Activated effector memory CD4-positive, alpha-beta T cell treated with Interleukin-2 at 50 U/mL for 16 hours (primary cell): ENCODE measurements around the gene MGAT5B.

Experiments used
- DNase-seq: peaks from one replicate; pipeline ENCODE4 v3.0.0-alpha.2; 2020

Gene MGAT5B

DNA sequence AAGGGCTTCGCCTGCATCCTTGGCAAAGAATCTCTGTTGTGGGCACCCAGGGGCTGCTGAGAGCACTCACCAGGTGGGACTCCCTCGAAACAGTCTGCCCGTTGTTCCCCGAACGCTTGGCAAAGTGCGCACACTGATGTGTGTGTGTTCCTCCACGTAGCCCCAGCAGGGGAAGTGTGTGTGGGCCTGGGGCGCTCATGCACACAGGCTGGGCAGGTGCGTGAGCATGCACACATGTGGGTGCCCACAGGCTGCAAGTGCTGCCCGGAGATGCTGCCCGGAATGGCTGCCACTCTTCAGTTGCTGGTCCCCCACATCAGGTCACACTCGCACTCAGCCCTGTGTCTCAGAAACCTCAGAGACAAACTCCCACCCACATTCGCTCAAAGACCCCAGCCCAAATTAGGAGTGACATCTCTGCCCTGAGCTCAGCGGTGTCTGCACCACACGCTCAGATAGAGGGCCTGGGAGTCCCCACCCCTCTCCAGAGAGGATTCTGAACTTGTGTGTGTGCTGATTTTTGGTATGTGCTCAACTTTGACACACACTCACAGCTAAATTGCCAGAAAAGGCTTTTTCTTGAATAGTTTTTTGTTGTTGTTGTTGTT is 119.4 kb downstream of the MGAT5B start:
- no peak for DNase-seq

DNA sequence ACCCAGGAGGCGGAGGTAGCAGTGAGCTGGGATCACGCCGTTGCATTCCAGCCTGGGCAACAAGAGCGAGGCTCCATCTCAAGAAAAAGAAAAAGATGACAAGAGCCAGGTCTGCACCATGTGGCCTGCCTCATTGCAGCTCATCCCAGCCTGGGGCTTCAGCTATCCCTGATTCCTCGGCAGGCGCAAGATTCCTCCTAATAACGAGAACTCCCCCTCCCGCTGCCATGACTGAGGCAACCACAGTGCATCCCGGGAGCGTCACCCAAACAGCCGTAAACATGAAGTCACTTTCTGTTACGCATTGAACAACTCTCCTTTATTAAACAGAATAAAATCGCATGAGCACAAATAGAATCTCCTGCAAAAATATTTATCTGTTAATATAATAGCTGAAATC is 120.6 kb downstream of the MGAT5B start:
- no peak for DNase-seq

DNA sequence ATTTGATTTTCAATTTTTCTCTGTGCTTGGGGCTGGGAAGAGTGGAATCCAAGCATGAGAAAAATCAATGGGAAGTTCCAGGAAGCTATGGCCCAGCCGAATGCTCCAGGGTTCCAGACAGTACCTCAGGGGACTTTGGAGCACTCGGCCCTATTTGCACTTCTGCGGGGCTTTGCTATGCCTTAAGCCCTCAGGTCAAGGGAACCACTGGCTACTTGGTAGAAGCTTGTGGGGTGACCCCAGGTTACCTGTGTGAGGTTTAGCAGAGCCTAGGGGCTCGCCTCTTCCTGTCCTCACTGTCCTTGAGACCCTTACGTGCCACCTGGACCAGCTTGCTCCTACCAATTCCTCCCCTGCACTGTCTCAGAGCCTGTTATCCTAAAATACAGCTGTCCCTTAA is 121.3 kb downstream of the MGAT5B start:
- DNase-seq: no peak

DNA sequence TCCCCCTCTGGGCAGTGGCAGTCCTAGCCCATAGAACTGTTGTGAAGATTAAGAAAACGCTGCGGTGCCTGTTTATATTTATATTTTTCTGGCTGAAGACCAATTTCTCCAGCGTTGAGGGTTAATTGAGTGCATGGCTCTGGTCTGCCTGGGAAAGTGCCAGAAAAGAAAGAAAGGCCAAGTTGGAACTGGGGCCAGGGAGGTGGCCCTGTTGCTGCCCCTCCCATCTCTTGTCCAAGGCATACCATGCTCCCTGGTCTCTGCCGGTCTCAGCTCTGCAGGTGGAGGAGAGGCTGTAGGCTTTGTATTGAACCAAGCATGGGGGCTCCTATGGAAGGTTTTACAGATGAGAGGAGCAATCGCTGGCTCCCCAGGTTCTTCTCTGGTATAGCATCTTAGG is 124.7 kb downstream of the MGAT5B start:
- no peak for DNase-seq

DNA sequence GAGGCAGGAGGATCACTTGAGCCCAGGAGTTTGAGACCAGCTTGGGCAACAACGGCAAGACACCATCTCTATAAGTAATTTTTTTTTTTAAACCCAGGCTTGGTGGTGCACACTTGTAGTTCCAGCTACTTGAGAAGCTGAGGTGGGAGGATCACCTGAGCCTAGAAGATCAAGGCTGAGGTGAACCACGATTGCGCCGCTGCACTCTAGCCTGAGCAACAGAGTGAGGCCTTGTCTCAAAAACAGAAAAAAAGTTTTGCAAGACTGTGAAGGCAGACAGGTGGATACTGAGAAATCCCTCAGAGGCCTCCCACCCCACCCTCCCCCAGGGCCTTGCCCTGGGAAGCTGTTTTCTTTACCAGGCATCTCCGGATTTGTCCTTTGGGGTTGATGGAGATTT is 125.4 kb downstream of the MGAT5B start:
- DNase-seq: no peak

DNA sequence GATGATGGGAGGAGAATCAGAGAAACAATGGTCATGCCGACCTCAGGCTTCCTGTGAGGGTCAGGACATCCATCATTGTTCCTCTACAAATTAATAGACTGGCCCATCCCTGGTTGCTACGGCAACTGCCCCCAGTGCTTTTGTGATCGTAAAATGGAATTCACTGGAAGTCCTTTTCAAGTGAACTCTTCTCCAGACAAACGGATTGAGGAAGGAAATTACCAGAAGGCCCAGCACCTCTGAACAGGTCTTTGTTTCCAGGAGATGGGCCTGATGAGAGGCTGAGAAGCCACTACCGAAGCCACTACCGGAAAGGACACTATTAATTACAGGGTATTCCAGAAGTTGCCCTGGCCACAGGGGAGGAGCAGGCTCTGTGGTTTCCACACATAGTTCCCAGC is 126.0 kb downstream of the MGAT5B start:
- no peak for DNase-seq

DNA sequence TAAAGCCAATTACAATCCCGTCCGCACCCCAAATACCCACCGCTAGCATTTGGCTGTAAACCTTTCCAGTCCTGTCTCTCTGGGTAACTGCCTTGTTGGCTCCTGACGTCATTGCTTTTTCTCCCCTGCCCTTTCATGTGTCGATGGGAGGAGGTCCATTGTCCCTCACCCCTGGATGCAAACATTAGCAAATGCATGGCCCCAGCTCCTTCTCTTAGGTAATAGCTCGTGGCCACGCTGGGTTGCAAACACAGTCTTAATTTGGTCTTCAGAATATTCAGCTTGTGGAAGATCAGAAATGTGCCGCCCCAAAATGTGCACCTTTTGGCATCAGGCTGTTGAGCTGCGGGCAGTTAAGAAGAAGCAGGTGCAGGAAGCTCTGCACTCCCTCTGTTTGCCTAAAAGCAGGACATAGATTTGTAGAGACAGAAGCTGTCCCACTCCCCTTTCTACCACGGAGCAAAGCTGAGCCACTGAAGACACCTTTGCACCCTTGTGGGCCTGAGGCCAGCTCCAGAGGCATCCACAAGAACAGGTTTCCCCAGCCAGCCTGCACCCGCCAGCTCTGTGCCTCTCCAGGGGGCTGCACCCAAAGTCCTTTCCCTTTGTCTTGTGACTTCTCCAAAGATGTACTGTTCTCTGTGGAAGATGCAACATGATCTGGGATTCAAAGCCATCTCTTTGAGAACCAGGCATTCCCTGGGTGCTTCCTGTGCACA is 127.3 kb downstream of the MGAT5B start:
- no peak for DNase-seq

DNA sequence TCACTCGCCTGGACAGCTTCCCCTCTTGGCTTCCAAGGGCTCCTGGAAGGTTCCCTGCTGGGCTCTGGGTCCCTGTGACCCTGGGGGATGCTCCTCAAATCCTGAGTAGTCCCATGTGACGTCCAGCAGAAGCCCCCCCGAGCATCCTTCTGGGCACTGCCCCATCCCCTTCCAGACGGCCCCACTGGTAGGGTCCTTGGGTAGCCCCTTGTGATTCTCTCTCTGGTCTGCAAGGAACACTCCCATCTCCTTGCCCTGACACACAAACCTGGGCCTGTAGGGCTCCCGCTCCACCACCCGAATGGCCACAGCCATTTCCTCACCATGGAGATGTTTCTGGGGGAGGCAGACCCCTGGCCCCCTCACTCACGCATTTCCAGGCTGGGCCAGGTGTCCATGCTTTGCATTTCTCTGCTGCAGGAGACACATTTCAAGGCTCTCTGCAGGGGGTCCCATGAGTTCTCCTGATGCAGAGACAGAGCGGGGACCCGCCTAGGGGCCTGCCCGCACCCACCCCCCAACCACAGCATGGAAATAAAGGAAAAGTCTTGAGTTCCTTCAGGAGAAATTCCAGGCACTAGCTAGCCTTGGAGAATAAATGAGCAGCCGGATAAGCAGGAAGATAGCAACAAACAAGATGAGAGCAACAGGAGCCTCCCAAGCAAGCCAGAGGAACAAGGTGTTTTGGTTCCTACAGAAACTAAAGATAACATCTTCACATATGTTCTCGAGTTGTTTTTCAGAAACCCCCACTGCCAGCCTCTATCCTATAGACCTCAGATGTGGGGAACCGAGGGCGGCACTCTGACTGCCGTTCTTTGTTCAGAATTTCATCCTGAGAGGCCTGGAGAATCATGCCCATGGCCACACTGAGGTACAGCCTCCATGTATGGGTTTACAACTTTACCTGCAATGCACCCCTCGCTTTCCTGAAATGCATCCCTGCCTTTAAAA is 128.8 kb downstream of the MGAT5B start:
- no peak for DNase-seq

DNA sequence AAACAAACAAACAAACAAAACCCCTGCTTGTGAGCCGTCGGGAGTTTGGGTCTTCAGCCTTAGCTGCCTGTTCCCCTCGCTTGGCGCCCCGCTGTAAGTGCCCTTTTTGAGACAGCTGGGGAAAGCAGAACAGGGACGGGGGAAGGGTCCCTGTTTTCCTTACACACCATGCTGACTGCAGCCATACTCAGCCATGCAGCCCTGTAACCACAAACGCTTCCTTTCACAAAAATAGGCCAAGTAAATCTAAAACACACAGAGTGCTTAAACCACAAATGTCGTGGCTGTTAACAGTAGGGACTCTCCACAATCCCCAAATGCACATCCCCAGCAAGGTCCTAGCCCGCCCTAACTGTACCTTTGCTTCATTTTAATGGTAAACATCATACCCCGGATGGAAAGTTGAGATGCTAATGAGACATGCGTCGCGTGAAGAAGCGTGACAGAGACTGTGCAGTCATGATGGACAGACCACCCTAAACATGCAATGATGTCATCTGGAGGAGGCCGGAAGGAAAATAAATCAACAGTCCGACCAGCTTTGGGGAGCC is 129.9 kb downstream of the MGAT5B start:
- DNase-seq: peak; percentile 46

DNA sequence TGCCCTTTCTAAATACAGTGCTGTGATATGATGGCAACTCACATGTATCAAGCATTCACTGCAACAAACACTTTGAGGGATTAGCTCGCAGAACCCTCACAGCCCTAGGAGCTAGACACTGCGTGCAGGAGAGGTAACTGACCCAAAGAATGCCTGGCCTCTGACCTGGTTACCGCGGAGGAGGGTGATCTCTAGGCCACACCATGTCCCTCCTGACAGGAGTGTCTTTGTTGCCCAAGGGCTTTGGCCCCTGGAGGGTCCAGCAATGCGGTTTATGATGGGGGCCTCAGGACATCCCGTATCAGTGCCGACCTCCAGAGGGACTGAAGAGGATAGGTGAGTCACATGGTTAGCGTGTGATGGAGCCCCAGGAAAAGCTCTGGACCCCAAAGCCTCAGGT is 130.6 kb downstream of the MGAT5B start:
- DNase-seq: no peak
